ENCODE data around the gene ABCF2. TPM values are rescaled to one million over a fixed set of nuclear protein-coding genes. Genes with fewer than 3 reads are reported as not detected.

ABCF2 gene
- total and polyA plus RNA-seq, 2 donors (not counting 1 experiment from before 2014, with no cell fraction given) = 16.1 to 30.2 TPM

- peaks cover 18% of the 10 kb centered on the region in 2 donors for H3K4me1 ChIP-seq (ENCODE audit: control insufficient read depth in 2 of 2, insufficient read depth in 2 of 2, low read length in 2 of 2)
- no peaks in the 10 kb centered on the region for H3K9me3 ChIP-seq (ENCODE audit: control extremely low read depth in 1 of 3, control insufficient read depth in 2 of 3, insufficient read depth in 1 of 3, low read length in 2 of 3)
- peaks cover 0 to 55% of the 10 kb centered on the region in 2 experiments for H3K36me3 ChIP-seq (replicated peaks in 1 of 2; ENCODE audit: control extremely low read depth in 1 of 2, control insufficient read depth in 1 of 2, extremely low read depth in 1 of 2, insufficient read depth in 2 of 2, low read length in 1 of 2)
- no peak overlapping the region for H3K9ac ChIP-seq (ENCODE audit: low read length)
- WGBS (ENCODE audit: insufficient coverage) = 98% methylated on average over 13 of the region's 14 CpGs
- TF ChIP-seq CTCF (IDR thresholded peaks at IDR 0.05) (no peak), EZH2 (IDR thresholded peaks at IDR 0.05; ENCODE audit: borderline replicate concordance, insufficient read depth, low read depth, low read length, poor library complexity, severe bottlenecking) (no peak)
- Mint-ChIP-seq H3K4me1 (peaks cover 36% of the 10 kb centered on the region), H3K4me3 (no peak overlapping the region), H3K27ac (no peak overlapping the region), H3K9me3 (ENCODE audit: insufficient read depth) (no peaks in the 10 kb centered on the region), H3K27me3 (no peaks in the 10 kb centered on the region)
- ChIA-PET POLR2A (no interaction called here), CTCF (no interaction called here)
- ATAC-seq (ENCODE audit: low read depth) = no peak
- H4K20me1 ChIP-seq (ENCODE audit: control insufficient read depth, insufficient read depth, low read length, poor library complexity, severe bottlenecking) = peaks cover 10% of the 10 kb centered on the region
- H3K4me2 ChIP-seq (replicated peaks; ENCODE audit: low read depth, low read length, poor library complexity, severe bottlenecking) = no peak overlapping the region
- DNase-seq = no peak
- H3K27ac ChIP-seq (ENCODE audit: low read length in 2 of 2) = no peak overlapping the region
- peaks cover 25% of the 10 kb centered on the region for H3K79me2 ChIP-seq (ENCODE audit: control insufficient read depth, insufficient read depth, low read length)
- H2AFZ ChIP-seq (ENCODE audit: insufficient read depth, low read depth, low read length, poor library complexity, severe bottlenecking) = no peak overlapping the region
- no peak overlapping the region for H3K4me3 ChIP-seq (ENCODE audit: control extremely low read depth in 1 of 5, extremely low read depth in 1 of 5, insufficient read depth in 1 of 5, low read depth in 2 of 5, low read length in 4 of 5)
- intact Hi-C loops (cut with micrococcal nuclease) = no loop called here
- no peaks in the 10 kb centered on the region for H3K27me3 ChIP-seq (replicated peaks in 1 of 4; ENCODE audit: control extremely low read depth in 1 of 4, control insufficient read depth in 3 of 4, insufficient read depth in 4 of 4, low read length in 3 of 4)
These were observed 3.3 kb downstream of the ABCF2 start for GRCh38 chr7:151223728-151224127.

GRCh38 chr7:151218170-151218569 lies 8.8 kb downstream of the ABCF2 start:
- H2AFZ ChIP-seq (ENCODE audit: insufficient read depth, low read depth, low read length, poor library complexity, severe bottlenecking) = no peak overlapping the region
- no peaks in the 10 kb centered on the region for H3K4me1 ChIP-seq (ENCODE audit: control insufficient read depth in 2 of 2, insufficient read depth in 2 of 2, low read length in 2 of 2)
- Mint-ChIP-seq H3K27me3 (no peaks in the 10 kb centered on the region), H3K4me1 (no peaks in the 10 kb centered on the region), H3K4me3 (no peak overlapping the region), H3K9me3 (ENCODE audit: insufficient read depth) (no peaks in the 10 kb centered on the region), H3K27ac (no peak overlapping the region)
- no peak overlapping the region for H3K9ac ChIP-seq (ENCODE audit: low read length)
- TF ChIP-seq EZH2 (IDR thresholded peaks at IDR 0.05; ENCODE audit: borderline replicate concordance, insufficient read depth, low read depth, low read length, poor library complexity, severe bottlenecking) (no peak), CTCF (IDR thresholded peaks at IDR 0.05) (no peak)
- no peak overlapping the region for H3K4me2 ChIP-seq (replicated peaks; ENCODE audit: low read depth, low read length, poor library complexity, severe bottlenecking)
- H3K27ac ChIP-seq (ENCODE audit: low read length in 2 of 2) = no peak overlapping the region
- ChIA-PET POLR2A (interaction anchor here (2.2 kb wide), 1 partner anchor 9 kb away, joined by 4 read pairs; the partner anchor contains the start of gene ABCF2), CTCF (no interaction called here)
- 93% methylated on average over 5 of the region's 9 CpGs for WGBS (ENCODE audit: insufficient coverage)
- no peaks in the 10 kb centered on the region for H3K79me2 ChIP-seq (ENCODE audit: control insufficient read depth, insufficient read depth, low read length)
- DNase-seq = no peak
- no peaks in the 10 kb centered on the region for H3K9me3 ChIP-seq (ENCODE audit: control extremely low read depth in 1 of 3, control insufficient read depth in 2 of 3, insufficient read depth in 1 of 3, low read length in 2 of 3)
- no peak for ATAC-seq (ENCODE audit: low read depth)
- no peaks in the 10 kb centered on the region for H4K20me1 ChIP-seq (ENCODE audit: control insufficient read depth, insufficient read depth, low read length, poor library complexity, severe bottlenecking)
- intact Hi-C loops (cut with micrococcal nuclease) = no loop called here
- H3K36me3 ChIP-seq (replicated peaks in 1 of 2; ENCODE audit: control extremely low read depth in 1 of 2, control insufficient read depth in 1 of 2, extremely low read depth in 1 of 2, insufficient read depth in 2 of 2, low read length in 1 of 2) = peaks cover 0 to 87% of the 10 kb centered on the region in 2 experiments
- no peak overlapping the region for H3K4me3 ChIP-seq (ENCODE audit: control extremely low read depth in 1 of 5, extremely low read depth in 1 of 5, insufficient read depth in 1 of 5, low read depth in 2 of 5, low read length in 4 of 5)
- no peaks in the 10 kb centered on the region for H3K27me3 ChIP-seq (replicated peaks in 1 of 4; ENCODE audit: control extremely low read depth in 1 of 4, control insufficient read depth in 3 of 4, insufficient read depth in 4 of 4, low read length in 3 of 4)
